Activated CD4-positive, alpha-beta T cell treated with anti-CD3 and anti-CD28 coated beads for 4 hours (primary cell): ENCODE results near the gene WDFY3.

Experiments used
- DNase-seq, 2 donors: peaks; one replicate each; pipeline ENCODE4 v3.0.0-alpha.2; 2020

Gene WDFY3, protein sequence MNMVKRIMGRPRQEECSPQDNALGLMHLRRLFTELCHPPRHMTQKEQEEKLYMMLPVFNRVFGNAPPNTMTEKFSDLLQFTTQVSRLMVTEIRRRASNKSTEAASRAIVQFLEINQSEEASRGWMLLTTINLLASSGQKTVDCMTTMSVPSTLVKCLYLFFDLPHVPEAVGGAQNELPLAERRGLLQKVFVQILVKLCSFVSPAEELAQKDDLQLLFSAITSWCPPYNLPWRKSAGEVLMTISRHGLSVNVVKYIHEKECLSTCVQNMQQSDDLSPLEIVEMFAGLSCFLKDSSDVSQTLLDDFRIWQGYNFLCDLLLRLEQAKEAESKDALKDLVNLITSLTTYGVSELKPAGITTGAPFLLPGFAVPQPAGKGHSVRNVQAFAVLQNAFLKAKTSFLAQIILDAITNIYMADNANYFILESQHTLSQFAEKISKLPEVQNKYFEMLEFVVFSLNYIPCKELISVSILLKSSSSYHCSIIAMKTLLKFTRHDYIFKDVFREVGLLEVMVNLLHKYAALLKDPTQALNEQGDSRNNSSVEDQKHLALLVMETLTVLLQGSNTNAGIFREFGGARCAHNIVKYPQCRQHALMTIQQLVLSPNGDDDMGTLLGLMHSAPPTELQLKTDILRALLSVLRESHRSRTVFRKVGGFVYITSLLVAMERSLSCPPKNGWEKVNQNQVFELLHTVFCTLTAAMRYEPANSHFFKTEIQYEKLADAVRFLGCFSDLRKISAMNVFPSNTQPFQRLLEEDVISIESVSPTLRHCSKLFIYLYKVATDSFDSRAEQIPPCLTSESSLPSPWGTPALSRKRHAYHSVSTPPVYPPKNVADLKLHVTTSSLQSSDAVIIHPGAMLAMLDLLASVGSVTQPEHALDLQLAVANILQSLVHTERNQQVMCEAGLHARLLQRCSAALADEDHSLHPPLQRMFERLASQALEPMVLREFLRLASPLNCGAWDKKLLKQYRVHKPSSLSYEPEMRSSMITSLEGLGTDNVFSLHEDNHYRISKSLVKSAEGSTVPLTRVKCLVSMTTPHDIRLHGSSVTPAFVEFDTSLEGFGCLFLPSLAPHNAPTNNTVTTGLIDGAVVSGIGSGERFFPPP (N-terminal part only)

DNA sequence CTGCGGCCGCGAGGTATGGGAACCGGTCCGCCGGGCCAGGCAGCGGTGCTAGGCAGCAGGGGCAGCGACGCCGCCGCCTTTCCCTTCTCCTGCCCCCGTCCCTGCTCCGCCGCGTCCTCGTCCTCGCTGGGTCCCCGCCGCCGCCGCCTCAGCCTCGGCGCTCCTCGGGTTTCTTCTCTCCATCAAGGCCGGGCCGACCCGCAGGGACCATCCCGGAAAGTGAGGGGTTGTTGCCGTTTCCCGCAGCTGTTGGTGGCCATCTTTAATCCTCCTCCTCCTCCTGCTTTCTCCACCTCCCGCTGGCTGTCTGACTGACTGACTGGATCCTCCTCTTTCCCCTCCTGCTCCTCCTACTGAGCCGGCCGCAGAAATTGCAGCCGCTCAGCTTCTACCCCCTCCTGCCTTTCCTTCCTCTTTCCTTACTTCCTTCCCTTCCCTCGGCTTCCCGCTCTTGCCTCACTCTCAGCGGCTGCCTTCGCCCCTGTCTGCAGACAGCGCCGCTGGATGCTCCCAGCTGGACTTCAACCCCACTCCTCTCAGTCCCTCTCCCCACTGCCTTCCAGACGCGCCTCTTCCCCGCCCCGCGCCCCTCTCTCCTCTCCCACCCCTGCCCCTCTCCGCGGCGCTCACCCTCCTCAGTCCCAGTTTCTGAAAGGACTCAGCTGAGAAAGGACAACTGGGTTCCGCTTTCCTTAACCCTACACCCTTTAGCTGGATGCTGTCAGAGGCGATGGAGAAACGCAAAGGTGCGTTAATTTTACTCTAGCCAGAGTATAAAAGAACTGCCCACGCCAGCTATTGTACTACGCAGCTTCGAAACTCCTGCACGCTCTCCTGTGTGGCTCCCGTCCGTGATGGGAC, at the start of gene WDFY3:
Gene WDFY3, minus strand, starts transcription at position 309 of the 861 bp plus-strand sequence. CDS start 106,099 bp downstream, outside the sequence.
- DNase-seq = no peak

DNA sequence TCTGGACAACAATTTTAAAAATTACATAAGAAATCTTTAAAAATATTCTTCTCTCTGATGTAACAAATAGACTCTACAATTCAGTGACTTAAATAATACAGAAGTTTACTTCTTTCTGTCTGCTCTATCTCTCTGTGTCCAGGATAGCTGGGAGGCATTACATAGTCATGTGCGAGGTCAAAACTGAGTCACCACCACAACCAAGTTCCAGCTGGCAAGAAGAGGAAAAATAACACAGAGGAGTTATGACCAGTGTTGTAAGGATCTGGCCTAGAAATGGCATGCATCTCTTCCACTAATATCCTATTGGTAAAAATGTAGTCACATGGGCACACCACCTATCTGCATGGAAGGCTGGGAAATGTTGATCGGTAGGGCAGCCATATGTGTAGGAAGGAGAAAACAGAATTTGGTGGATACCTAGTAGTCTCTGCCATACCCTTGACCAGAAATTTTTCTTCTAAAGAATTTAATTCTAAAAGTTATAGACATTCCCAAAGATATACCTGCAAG, 39.4 kb upstream of the WDFY3 start:
- DNase-seq = no peak

DNA sequence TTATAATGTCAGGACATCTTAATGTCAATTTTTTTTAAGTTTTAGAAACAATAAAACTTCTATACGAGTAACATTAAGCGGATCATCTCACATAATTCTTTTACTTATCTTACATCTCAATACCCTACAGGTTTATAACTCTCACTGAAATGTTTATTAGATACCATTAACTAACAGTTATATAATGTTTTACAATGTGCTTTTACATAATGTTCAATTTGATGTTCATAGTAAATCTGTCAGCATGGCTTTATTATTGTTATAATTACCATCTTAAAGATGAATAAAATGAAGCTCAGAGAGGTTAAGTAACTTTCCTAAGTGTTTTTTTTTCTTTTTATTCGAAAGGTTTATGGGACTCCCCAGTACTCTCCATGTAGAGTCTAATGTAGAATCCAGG, 33.9 kb upstream of the WDFY3 start:
- no peak for DNase-seq

DNA sequence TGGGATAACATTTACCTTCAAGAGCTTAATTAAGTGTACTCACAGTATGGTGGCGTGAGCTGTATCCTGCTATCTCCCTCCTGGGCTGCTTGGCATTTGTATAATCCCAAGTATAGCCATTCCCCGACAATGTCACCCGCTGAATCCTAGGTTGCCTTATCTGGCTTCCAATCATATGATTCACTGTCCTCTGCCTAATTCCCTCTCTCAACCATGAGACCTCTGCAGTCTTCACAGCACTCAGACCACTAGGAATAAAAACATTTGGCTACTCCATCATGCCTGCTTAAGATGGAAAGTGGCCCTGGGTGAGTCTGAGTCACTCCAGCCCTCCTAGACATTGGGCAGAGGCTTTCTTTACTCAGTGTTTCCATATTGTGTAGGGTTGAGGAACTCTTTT, 28.9 kb upstream of the WDFY3 start:
- DNase-seq = no peak

DNA sequence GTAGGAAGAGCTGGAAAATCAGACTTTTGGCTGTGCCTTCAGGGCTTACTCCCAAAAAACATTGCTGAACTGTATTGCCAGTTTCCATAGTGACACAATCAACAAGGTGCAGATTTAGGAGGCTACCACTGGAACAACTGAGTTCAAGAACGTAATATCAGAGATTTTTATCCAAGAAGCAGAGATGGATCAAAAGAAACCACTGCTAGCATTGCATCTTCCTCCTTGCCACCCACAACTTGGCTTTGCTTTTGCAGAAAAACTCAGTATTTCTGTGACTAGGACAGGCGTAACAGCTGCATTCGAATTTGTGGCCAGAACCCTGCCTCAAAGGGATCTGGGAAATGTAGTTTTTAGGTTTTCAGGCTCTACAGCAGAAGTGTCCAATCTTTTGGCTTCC, 27.8 kb upstream of the WDFY3 start:
- no peak for DNase-seq

DNA sequence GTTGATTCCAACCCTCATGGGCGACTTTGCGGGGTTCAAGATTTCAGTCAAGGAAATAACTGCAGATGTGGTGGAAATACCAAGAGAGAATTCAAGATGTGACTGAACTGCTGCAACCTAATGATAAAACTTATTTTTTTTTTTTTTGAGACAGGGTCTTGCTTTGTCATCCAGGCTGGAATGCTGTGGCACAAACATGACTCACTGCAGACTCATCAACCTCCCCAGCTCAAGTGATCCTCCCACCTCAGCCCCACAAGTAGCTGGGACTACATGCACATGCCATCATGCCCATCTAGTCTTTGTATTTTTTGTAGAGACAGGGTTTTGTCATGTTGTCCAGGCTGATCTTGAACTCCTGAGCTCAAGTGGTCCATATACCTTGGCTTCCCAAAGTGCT, 19.5 kb upstream of the WDFY3 start:
- DNase-seq = no peak

DNA sequence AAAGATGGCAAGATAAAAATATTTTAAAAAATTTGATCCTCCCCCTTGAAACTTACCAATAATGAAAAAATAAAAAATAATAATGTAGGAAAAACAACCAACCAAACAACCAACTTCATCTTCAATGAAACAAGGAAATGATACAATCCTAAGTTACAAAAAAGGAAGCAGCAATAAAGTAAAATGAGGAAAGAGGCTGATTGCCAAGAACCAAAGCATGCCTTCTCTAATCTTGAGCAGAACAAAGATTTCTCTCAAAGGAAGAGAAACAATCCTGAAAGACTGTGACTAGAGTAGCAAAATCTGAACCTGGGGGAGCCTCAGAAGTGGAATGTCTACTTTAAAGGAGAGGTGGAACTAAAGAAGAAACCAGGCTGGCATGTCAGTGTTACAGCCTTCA, 10.9 kb upstream of the WDFY3 start:
- DNase-seq = no peak

DNA sequence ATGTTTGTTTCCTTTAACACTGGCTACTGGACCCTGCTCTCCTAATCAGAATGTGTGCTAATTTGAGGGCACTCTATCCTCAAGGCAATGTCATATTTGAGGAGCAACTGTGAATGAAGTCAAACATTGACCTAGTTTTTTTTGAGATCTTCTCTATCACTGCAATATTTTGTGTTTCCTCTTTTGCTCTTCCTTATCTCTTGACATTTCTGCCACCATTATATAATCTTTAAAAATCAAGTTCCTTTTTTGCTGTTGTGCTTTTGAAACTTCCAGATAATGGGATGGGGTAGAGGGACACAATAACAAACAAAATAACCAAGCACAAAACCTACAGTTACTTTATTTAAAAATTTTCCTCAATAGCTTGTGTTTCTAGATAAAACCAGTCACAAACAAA, 7.4 kb upstream of the WDFY3 start:
- no peak for DNase-seq

DNA sequence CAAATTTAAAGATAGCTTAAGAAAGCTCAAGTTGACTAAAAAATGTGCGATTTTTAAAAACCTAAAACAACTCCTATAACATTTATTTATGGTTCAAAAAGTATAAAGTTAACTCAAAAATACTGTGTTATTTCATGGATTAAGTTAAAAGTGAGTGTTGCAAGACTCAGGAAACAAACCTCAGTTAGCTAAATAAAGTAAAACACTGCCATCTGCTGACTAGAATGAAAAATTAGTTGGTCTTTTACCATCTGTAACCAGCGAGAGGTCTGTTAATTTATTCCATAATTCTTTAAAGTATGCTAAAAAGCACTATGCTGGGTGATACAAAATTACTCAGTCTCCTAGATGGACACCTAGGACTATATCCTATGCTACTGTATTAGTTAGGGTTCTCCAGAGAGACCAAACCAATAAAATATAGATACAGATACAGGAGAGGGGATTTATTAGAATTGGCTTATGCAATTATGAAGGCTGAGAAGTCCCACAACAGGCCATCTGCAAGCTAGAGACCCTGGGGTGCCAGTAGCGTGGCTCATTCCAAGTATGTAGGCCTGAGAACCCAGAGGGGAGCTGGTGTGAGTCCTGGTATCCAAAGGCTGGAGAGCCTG, 4.9 kb upstream of the WDFY3 start:
- DNase-seq = no peak

DNA sequence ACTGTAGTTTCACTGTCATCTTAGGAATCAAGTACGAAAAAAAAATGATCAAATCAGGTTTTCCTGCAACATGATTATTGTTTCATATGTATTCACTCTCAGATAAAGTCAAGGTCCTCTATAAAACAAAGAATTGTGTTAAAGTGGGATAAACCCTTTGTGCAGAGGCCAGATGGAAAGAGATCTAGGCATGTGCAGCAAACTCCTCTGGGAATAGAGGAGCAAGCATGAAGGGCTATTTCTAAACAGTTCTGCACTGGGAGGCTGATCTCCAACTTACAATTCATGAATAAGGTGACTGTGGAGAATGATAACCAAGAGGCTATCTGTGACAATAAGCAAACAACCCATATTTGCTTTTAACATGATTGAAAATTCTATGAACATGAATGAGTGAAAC, 2.4 kb upstream of the WDFY3 start:
- no peak for DNase-seq

DNA sequence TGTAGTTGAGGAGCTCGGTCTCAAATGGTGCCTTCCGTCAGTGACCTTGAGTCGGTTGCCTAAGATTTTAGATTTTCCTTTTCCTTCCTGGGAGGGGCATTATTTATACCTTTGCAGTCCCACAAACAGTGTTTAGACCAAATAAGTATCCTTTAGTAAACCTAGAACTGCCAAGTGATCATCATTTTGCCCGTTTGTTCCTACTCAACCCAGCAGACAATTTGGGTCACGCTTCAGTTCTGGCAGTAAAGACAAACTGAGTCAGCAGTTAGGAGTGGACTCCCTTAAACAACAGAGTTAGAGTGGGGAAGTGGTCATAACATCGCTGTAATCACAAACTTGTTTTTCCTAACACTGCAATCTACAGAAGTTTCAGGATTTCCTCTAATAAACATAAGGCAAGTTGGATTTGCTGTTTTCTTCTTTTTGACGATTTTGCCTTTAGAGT, 777 bp upstream of the WDFY3 start:
- no peak for DNase-seq

DNA sequence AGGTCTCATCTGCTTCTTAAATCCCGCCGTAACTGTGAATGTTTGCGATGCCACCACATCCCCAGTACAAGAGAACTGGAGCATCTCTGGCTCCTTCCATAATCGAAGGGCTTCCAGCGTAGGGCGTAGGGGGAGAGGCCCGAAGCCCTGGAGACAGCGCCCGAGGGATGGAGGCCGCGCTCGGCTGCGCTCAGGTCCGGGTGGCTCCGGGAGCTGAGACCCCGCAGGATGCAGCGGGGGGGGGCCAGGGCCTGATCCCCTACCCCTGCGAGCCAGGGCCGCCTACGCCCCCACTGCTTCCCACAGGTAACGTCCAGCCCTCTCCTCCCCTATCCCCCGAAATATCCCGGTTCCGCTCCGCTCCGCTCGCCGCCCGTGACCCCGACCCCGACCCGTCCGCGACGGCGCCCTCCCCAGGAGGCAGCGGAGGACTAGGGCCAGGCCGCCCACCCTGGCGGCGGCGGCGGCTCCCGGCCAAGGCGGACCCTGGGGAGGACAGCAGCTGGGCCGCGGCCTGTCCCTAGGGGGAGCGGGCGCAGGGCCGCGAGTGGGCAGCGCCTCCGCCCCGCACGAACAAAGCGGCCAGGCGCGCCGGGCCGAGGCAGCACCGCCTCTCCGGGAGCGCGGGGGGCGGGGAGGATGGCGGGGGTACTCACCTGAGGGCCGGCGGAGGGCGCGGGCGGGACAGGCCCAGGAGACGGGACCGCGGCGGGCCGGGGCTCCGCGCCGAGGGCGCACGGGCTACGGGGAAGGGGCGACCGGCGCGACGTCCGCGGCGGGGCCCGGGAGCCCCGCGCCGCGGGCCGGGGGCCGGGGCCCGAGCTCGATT, 723 bp downstream of the WDFY3 start:
- no peak for DNase-seq

DNA sequence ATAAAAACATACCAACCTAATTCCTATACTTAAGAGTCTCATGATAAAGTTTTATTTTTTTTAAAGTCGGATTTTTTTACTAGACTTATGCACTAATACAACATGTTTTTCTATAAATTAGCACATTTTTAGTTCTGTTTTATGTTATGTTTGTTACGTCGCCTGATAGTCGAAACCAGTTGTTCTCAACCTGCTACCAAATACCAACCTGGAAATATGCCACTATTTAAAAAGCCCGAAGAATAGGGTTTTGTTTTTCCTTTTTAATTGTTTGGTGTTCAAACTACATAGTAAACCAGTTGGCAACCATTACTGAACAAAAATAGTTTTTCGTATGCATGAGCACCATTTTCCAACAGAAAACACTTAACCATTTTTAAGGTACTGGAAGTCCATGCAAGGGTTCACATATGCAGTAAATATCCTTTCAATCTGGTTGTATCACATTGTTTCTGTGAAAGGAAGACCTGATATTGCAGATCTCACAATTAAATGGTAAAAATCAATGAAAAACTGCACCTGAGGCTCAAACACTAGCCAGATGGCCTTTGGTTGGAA, 1.4 kb downstream of the WDFY3 start:
- DNase-seq = no peak

DNA sequence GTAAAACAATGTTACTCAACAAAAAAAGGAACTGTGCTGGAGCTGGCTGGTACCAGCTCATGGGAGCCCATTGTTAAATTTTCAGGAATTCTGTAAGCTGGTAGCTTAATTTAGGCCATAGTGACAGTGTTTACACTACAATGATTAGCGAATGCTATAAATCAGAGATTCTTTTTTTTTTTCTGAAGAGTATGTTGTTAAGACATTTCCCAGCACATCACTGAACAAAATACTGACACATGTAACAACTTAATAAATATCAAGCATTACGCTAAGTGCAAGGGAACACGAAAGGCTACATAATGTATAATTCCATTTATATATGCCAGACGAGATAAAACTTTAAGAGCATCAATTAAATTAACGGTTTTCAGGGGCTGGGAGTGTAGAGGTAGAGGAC, 4.4 kb downstream of the WDFY3 start:
- no peak for DNase-seq

DNA sequence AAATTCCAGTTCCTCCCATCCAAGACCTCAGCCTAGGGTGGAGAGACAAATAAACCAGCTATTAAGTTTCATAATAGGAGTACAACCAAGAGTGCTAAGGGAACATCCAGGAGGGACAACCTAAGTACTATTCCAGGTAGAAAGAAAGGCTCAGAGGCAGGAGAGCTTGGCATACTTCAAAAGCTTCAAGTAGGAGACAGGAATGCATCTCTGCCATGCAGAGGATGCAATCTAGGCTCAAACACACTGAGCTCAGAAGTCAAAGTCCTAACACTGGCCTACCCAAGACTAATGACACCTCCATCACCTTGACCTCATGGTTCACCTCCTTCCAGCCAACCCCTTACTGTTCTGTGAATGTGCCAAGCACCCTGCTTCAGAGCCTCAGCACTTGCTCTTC, 8.1 kb downstream of the WDFY3 start:
- DNase-seq = no peak

DNA sequence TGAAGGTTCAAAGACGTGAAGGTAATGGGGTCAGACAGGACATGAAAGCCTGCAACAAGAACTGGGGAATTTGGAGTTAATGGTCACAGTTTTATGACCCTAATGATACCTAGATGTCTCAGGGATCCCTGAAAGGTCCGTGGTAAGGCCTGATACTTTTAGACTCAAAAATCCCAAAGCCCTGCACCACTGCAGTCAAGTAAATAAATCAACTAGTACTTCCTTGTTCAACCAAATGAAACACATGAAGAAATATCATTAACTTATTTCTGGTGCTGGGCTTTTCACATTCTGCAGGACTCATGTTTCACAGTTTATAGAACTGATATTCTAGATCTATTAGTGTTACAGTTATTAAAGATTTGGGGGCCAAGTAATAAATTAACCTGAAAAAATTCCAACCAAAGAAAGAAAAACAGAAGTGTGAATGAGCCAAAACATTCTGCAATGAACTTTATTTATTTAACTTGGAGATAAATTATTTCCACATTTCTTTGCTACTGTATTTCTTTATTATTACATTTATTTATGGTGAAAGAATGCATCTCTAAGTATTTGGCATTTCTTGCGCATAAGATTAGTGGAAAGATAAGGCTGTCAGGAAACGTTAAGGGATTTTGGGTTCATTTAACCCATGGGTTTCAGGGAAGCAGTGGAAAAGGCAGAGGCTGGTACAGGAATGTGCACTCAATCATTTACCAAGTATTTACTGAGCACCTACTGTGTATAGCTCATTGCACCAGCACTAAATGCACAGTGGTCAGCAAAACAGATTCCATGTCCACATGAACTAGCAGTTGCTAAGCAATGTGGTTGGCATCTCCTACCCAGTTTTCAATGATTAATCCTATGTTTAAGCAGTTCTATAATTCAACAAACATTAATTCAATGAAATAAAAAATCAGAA, 8.7 kb downstream of the WDFY3 start:
- no peak for DNase-seq

DNA sequence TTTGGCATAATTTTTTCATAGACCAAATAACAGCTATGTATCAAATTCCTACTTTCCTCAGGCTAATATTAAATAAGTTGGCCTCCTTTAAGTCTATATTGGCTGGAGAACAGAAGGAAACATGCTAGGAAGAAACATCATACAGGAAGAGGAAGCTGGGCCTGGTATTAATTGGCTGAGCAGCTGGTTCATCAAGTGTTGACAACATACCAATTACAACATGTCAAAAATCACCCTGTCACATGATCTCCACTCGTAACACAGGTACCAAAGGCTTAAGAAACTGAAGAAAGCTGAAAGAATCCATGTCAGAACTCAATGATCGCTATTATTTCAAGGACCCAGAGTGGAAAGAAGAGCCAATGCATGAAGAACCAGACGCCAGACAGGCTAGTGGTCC, 10.5 kb downstream of the WDFY3 start:
- DNase-seq = no peak

DNA sequence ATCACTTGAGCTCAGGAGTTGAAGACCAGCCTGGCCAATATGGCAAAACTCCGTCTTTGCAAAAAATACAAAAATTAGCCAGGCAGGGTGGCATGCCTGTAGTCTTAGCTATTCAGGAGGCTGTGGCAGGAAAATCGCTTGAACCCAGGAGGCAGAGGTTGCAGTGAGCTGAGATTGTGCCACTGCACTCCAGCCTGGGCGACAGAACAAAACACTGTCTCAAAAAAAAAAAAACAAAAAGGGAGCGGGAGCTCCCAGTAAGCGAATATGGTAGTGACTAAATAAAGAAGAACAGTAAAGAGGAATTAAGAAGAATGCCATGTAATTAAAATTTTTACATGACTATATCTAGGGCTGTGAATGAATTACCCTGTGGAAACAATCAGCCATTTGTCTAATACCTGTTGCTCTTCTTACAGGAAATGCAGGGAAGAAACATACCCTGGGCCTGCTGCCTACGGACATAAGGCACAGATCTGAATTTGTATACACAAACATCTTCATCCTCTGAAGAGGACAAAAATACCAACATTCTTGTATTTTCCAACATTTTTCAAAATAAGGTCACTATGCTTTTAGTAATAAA, 11.4 kb downstream of the WDFY3 start:
- DNase-seq = no peak

DNA sequence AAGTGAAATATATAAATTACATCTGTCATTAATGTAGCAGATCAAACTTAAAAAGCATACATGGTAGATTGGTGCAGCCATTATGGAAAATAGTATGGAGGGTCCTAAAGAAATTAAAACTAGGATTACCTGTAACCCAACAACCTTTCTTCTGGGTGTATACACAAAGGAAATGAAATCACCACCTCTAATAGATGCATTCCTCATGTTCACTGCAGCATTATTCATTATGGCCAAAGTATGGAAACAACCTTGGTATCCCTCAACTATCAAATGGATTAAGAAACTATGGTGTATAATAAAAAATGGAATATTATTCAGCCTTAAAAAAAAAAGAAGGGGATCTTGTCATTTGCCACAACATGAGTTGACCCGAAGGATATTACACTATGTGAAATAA, 13.7 kb downstream of the WDFY3 start:
- DNase-seq = no peak
